Uterus (tissue), 2 donors: ENCODE data around the gene ZNF75A.

ENCODE experiments used
- CTCF ChIP-seq, 4 experiments: fragments of 200-600 bp in 2 of 4; fragments of 450-650 bp in 2 of 4; sonication (generic) in 2 of 4; IDR thresholded peaks; one replicate each; pipeline ENCODE4 v1.5.1; 2016 to 2019; ENCODE audit warnings: antibody characterized with exemption in 4 of 4, mild to moderate bottlenecking in 2 of 4, moderate library complexity in 1 of 4
- POLR2A ChIP-seq, 2 donors: fragments of 450-650 bp; IDR thresholded peaks; one replicate each; pipeline ENCODE4 v1.6.1; 2016; ENCODE audit warnings: antibody characterized with exemption in 2 of 2, mild to moderate bottlenecking in 1 of 2, moderate library complexity in 1 of 2

- no peak for TF ChIP-seq CTCF (IDR thresholded peaks at IDR 0.05)
- TF ChIP-seq POLR2A (IDR thresholded peaks at IDR 0.05) = no peak
Observed at GRCh38 chr16:3256866-3257465, 48.3 kb upstream of the ZNF75A start.
